Measurements from ENCODE around the gene BLOC1S1.

The BLOC1S1 gene

GRCh38 chr12:55733858-55734257 lies 18.0 kb downstream of the BLOC1S1 start:
- TF ChIP-seq CTCF (IDR thresholded peaks at IDR 0.05; ENCODE audit: low read depth, low read length): no peak
- Histone ChIP-seq H3K4me3 (ENCODE audit: low read depth, low read length) (no peak overlapping the region), H3K36me3 (no peaks in the 10 kb centered on the region), H3K27ac (no peak overlapping the region), H3K9me3 (ENCODE audit: severe bottlenecking) (no peaks in the 10 kb centered on the region), H3K27me3 (ENCODE audit: insufficient read depth, low read depth, severe bottlenecking) (no peaks in the 10 kb centered on the region)
- DNase-seq: no peak

GRCh38 chr12:55734595-55734994 lies 18.7 kb downstream of the BLOC1S1 start:
- Histone ChIP-seq H3K4me3 (ENCODE audit: low read depth, low read length) (no peak overlapping the region), H3K36me3 (no peaks in the 10 kb centered on the region), H3K9me3 (ENCODE audit: severe bottlenecking) (no peaks in the 10 kb centered on the region), H3K27ac (no peak overlapping the region), H3K27me3 (ENCODE audit: insufficient read depth, low read depth, severe bottlenecking) (no peaks in the 10 kb centered on the region)
- DNase-seq: no peak
- TF ChIP-seq CTCF (IDR thresholded peaks at IDR 0.05; ENCODE audit: low read depth, low read length): no peak

GRCh38 chr12:55736076-55736475 lies 20.2 kb downstream of the BLOC1S1 start:
- no peaks in the 10 kb centered on the region for H3K27me3 ChIP-seq (ENCODE audit: insufficient read depth, low read depth, severe bottlenecking)
- no peaks in the 10 kb centered on the region for H3K9me3 ChIP-seq (ENCODE audit: severe bottlenecking)
- no peak overlapping the region for H3K4me3 ChIP-seq (ENCODE audit: low read depth, low read length)
- no peak for DNase-seq
- no peak overlapping the region for H3K27ac ChIP-seq
- no peak for TF ChIP-seq CTCF (IDR thresholded peaks at IDR 0.05; ENCODE audit: low read depth, low read length)
- no peaks in the 10 kb centered on the region for H3K36me3 ChIP-seq

GRCh38 chr12:55736780-55737580 lies 21.1 kb downstream of the BLOC1S1 start:
- DNase-seq: peak; percentile 93
- peak overlapping the region; percentile 83 for H3K4me3 ChIP-seq (ENCODE audit: low read depth, low read length)
- no peaks in the 10 kb centered on the region for H3K9me3 ChIP-seq (ENCODE audit: severe bottlenecking)
- no peaks in the 10 kb centered on the region for H3K27me3 ChIP-seq (ENCODE audit: insufficient read depth, low read depth, severe bottlenecking)
- peak; percentile 85 for TF ChIP-seq CTCF (IDR thresholded peaks at IDR 0.05; ENCODE audit: low read depth, low read length)
- H3K36me3 ChIP-seq: no peaks in the 10 kb centered on the region
- peak overlapping the region; percentile 84 for H3K27ac ChIP-seq

- TF ChIP-seq CTCF (IDR thresholded peaks at IDR 0.05; ENCODE audit: low read depth, low read length): 0 out of 2 replicates have a peak, but pooled peaks have one; percentile 2
- Histone ChIP-seq H3K27me3 (ENCODE audit: insufficient read depth, low read depth, severe bottlenecking) (no peaks in the 10 kb centered on the region), H3K27ac (peak overlapping the region; percentile 84), H3K9me3 (ENCODE audit: severe bottlenecking) (no peaks in the 10 kb centered on the region), H3K4me3 (ENCODE audit: low read depth, low read length) (peak overlapping the region; percentile 83), H3K36me3 (no peaks in the 10 kb centered on the region)
- DNase-seq: peak; percentile 62
These were observed 21.8 kb downstream of the BLOC1S1 start for GRCh38 chr12:55737581-55738122.

All from WERI-Rb-1 (cell line).